ENCODE measurements around the gene LARGE2.

The LARGE2 gene

DNA sequence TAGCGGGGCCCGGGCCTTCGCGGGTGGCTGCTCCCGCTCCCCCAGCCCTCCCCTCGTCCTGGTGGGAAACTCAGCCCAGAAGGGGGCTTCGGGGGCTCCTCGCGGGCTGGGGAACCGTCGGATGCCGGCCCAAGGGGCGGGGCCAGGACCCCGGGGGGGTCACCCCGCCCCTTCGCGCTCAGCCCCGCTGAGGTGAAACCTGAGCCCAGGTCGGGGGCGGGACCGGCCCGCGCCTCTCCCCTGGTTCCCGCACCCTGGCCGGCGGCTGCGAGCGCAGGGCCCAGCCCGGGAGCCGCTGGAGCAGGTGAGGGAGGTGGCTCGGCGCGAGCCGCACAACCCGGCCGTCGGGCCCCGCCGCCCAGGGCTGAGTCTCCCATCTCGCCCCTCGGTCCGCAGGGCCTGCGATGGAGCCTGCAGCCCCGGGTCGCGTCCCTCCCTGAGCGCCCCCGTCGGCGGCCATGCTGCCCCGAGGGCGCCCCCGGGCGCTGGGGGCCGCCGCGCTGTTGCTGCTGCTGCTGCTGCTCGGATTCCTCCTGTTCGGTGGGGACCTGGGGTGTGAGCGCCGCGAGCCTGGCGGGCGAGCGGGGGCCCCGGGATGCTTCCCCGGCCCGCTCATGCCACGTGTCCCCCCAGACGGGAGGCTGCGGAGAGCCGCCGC, at the start of gene LARGE2:
Gene LARGE2 (plus strand): TSS at position 232 of the 658 bp plus-strand sequence. CDS start 227 bp downstream, at position 459.
- no peak for DNase-seq (ENCODE audit: low read depth in 2 of 2)

DNA sequence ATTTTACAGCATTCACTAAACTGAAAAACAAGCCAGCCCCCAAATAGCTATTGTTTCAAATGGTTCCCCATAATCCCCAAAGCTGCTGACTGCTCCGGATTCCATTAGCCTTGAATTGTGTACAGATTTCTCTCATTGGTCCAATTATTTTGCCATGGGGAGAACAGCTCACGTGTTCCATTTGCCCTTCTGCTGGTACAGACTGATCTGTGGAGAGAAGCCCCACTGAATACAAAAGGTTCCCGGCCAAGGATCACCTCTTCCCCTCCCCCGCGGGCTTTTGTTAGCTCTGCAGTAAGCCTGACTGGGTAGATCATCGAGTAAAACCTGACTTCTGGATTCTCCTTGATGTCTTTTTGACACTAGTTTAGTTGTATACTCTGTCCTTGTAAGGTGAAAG, 46.1 kb upstream of the LARGE2 start:
- DNase-seq (ENCODE audit: low read depth in 2 of 2) = no peak

DNA sequence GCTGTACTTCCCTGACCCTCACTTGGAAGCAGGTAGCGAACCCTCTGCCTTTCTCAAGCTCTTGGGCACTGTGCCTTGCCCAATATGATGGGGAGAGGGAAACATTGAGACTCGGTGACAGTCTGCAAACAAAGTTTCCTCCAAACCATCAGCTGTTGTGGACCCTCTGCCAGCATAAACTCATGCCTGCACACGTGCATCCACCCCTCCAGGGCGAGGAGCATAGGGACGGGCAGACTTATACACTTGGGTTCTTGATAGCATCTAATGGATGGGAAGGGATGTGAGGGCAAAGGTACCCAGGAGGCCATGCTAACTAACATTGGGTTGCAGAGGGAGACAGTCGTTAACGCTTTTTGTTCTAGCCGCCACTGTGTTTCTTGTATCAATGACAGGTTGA, 45.2 kb upstream of the LARGE2 start:
- DNase-seq (ENCODE audit: low read depth in 2 of 2) = no peak

DNA sequence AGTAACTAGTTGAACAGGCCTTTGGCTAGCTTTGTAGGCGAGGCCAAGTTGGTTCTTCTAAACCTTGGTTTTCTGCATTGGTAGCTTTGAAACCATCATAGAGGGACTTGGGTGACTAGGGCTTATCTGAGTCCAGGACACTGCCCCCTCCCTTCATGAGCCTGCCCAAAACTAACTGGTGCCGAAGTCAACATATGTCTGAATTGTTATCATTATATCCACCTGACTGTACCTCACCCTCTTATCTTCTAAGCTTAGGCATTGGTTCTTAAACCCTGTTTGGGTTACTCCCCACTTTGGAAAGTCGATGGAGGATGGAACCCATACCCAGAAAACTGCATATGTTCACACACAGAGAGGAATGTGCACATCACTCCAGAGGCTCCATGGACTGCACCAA, 44.6 kb upstream of the LARGE2 start:
- DNase-seq (ENCODE audit: low read depth in 2 of 2) = no peak

DNA sequence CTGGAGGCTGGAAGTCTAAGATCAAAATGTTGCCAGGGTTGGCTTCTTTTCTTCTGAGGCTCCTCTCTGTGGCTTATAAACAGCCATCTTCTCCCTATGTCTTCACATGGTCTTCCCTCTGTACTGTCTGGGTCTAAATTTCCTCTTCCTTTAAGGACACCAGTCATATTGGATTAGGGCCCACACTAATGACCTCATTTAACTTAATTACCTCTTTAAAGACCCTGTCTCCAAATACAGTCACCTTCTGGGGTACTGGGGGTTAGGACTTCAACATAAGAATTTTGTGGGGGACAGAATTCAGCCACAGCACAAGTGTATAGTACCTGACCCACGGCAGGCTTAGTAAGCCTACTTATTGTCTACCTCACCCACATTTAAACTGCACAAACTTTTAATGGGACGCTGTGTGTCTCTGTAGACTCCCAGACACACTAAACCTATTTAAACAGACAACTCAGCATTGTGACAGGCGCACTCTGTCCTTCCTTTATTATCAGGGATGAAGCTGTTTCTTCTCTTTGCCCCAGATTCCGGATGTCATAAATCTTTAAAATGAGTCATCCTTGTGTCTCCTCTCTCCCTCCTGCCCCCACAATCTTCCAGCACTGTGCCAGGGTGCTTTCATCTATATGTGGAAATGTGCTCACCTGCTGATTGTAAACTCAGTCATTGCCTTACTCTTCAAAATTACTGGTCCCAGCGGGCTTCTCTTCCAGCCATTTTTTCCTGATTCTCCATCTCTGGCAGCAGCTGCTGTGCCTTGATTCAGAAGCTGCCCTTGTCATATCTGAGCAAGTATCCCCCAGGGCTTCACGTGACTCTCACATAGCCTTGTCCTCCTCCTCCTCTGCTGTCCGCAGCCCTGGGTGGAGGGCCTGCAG, 42.4 kb upstream of the LARGE2 start:
- no peak for DNase-seq (ENCODE audit: low read depth in 2 of 2)

DNA sequence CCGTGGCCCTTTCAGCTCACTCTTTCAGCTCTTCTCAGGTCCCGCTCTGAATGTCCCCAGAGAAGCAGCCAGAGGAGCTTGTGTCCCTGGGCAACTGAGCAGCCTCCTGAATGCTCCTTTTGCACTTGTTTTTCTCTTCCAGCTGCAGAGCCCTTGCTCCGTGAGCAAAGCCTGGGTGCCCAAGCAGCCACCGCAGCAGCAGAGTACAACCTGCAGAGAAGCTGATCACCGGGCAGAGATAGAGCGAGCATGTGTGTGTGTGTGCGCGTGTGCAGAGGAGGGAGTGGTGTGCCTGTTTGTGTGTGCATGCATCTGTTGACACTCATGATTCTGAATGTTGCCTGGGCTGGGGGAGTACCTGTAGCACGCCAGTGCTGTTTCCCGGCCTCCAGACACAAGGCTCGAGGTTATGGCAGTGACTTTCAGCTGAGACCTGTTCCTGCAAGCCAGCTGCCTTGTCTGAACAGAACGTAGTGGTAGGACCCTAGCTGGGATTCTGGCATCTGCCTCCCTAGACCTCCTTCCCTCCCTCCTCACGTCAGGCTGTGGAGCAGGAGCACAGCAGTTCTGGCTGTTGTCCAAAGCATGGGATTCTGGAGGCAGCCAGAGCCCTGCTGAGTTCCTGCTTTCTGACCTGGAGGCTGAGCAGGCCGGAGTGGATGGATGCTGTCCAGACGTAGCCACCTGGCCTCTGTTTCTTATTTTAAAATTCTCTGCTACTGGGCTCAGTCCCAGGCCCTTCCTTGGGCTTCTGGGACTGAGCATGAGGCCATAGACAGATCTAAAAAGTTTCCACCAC, 41.5 kb upstream of the LARGE2 start:
- DNase-seq (ENCODE audit: low read depth in 2 of 2) = no peak

DNA sequence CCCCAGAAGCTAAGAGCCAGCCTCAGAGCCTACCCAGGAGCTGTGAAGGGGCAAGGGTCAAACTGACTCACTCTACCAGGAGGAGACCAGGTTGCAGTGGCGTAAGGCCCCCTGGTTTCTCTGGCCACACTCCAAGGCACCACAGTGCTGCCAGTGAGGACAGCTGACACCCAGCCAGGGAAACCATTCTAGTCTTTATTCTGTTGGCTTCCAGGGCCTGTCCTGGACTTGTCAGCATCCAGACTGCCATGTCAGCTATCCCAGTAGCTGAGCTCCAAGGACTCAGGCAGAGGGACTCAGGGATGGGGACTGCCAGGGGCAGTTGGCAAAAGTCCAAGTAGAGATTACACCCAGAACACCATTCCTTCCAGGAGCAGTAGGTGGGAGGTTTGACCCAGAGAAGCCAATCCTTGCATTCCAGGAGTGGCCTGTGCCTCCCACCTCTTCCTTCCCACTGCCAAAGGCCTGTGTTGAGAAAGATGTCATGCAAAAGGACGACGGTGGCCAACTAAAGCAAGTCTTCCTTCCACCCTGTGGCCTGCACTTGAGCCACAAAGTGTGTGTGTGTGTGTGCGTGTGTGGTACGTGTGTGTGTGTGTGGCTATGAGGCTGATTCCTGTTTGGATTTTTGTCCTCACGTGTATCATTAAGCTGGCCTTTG, 40.6 kb upstream of the LARGE2 start:
- DNase-seq (ENCODE audit: low read depth in 2 of 2) = no peak

DNA sequence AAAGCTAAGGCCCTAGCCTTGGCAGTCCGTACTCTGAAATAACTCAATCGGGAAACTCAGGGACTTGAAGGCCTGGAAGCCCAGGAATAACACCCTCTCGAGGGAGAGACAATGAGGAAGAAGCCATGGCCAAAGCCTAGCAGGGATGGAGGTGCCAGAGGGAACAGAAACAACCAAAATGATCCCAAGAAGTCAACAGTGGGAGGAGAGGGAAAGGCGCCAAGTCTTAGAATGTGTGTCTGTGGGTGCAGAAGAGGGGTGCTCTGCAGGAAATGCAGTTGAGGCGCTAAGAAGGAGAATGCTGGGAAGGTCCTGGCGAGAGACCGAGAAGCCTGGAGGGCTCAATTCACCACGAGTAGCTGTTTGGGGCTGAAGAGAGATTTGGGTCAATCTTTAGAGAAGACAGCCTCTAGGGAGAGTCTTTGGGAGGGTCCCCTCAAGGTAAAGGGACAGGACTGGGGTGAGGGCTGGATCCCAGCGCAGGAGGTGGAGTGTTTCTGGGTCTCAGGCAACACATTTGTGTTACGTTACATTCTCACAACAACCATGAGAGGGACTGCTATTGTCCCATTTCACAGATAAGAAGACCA, 37.8 kb upstream of the LARGE2 start:
- DNase-seq (ENCODE audit: low read depth in 2 of 2) = no peak

DNA sequence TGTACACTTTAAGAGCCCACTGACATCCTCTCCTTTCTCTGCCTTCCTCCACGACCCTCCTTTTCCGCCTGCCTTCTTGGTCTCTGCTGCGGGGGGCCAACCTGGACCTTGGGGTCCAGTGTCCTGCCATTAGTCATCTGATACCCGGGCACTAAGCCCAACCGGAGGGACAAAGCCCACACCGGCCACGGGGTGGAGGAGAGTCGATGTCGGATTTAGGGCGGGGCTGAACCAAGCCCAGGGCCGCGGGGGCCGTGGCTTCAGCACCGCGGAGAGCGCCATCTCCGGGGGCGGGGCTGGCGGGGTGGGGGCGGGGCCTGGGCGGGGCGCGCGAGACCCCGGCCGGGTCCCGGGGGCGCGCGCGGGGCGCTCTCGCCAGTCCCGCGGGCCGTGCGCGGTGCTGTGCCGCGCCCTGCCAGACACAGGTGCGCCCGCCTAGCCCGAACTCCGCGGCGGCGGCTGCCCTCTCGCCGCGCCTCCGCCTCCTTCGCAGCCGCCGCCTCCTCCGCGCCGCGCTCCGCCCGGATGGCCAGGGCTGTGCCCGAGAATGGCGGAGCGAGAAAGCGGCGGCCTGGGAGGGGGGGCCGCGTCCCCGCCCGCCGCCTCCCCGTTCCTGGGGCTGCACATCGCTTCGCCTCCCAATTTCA, 37.1 kb upstream of the LARGE2 start, which contains the start of gene MAPK8IP1:
Gene MAPK8IP1 (plus strand): TSS at position 378 of the 647 bp plus-strand sequence. CDS start 170 bp downstream, at position 548.
- DNase-seq (ENCODE audit: low read depth in 2 of 2) = no peak

DNA sequence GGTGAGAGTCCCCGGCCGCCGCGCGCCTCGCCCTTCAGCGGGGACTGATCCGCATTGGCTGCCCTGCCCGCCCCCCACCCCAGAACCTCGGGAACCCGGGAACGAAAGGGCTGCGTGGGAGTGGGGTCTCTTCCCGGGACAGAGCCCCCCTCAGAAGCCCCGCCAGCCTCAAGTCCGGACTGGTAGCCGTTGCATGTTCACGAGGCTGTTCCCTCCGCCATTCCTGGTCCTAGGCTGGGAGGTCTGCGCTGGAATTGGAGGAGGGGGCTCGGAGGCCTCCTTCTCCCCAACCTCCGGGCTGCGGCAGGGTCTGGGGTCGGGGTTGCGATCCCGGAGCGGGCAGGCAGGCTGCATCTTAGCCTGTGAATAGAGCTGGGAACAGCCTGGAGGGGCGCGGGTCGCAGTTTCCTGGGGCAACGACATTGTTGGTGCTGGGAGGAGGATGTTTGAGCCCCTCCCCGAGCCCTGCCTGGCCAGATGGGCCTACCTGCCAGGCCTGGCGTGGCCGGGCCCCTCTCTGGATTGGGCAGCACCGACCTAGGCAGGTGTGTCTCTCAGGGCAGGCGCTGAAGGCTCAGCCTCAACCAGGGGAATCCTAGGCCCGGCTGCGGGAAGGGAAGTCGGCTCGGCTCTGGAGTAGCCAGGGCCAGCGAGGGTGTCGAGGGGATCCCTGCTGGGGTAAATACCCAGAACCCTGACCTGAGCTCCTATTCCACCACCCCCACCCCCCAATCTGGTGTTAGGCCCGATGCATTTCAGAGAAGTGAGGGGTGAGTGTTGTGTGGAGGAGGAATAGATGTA, 36.3 kb upstream of the LARGE2 start:
- no peak for DNase-seq (ENCODE audit: low read depth in 2 of 2)

DNA sequence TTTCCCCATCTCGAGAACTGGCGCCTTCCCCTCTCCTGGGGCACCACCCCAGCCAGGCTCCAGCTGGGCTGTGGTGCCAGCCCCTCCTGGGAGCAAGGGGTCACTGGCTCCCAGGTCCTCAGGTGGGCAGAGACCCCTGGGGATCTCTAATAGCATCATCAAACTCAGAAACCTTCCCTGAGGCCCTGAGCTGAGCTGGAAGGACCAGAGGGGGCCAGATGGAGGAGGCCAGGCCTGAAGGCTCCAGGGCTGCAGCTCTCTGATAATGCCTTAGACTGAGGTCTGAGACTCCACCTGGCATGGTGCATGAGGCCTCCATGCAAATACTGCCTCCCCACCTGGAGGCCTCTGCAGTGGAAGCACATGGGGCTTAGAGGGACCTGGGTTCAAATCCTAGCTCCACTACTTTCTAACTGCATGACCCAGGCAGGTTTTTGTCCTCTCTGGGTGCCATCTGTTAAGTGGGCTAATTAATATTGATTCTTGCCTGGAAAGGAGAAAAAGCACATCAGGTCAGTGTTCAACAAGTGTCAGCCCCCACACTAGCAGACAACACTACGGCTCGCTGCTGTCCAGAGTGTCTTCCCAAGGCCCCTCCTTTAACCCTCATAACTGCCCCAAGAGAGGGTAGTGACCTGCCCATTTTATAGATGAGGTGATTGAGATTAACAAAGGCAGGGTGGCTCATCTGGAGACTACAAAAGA, 35.5 kb upstream of the LARGE2 start:
- no peak for DNase-seq (ENCODE audit: low read depth in 2 of 2)

DNA sequence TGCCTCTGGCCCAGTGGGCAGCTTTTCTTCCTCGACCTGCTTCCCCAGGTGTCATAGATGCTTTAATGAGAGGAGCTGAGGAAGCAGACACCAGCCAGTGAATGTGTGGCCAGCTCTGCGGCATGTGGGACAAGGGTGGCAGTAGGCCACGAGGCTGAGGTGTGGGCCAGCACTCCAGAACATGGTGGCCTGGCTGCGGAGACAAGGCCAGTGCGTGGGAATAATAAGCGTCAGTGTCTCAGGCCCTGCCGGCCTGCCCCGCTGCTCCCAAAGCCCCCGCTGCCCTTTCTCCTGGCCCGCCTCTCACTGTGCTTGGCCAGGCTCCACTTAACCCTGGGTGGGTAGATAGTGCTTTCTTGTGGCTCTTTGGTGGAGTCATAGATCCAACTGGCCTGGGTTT, 34.9 kb upstream of the LARGE2 start:
- no peak for DNase-seq (ENCODE audit: low read depth in 2 of 2)

DNA sequence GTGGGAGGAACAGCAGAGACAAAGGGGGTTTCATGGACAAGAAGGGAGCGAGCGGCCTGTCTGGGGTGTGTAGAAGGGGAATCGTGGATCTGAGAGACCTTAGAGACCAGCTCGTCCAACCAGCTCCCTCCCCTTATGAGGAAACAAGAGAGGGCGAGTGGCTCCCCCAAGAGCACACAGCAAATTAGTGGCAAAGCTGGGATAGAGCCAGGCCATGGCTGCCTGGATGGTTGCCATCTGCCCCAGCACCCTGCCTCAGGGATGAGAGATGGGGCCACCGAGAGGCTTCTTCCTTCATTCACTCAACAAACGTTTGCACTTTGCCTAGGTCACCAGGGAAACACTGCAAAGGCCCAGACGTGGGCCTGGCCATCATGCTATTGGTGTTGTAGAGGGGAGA, 32.9 kb upstream of the LARGE2 start:
- no peak for DNase-seq (ENCODE audit: low read depth in 2 of 2)

DNA sequence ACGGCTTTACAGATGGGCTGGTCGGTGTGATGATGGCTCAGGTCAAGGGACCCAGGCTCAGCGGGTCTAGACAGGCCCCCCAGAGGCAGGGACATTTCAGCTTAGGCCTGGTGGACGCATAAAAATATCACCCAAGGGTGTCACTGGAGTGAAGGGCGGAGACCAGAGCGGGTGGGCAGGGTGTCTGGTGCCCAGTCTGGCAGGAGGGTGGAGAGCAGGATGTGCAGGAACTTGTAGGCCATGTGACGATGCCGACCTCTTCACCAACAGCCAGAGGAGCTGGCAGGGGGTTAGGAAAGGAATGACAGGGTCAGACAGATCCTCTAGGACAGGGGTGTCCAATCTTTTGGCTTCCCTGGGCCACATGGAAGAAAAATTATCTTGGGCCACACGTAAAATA, 32.5 kb upstream of the LARGE2 start:
- DNase-seq (ENCODE audit: low read depth in 2 of 2) = no peak

DNA sequence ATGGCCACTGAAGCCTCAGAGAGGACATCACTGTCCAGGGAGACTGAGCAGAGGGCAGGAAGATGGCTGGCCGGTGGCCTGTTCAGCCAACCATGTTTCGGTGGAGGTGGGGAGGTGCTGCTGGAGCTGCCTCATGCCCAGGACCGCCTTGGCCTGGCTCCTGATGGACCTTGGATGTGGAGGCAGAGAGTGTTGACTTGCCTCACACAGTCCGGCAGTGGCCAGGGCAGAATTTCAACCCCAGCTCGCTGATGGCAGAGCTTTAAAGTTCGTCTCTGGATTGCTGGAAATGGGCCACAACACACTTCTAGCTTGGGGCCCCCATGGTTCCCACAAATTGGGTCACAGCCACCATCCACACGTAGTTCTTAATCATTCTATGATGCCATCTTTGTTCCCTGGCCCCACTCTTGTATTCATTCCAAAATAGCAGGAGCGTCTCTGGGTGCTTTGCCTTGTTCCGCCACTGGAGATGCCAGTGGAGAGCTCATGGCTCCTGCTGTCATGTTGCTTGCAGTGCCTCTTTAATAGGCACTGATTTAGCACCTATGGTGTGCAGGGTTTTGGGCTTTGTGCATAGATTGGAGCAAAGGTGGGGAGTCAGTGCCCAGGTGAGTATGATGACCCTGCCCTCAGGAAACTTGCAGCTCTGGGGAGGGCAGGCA, 31.4 kb upstream of the LARGE2 start:
- DNase-seq (ENCODE audit: low read depth in 2 of 2) = no peak

DNA sequence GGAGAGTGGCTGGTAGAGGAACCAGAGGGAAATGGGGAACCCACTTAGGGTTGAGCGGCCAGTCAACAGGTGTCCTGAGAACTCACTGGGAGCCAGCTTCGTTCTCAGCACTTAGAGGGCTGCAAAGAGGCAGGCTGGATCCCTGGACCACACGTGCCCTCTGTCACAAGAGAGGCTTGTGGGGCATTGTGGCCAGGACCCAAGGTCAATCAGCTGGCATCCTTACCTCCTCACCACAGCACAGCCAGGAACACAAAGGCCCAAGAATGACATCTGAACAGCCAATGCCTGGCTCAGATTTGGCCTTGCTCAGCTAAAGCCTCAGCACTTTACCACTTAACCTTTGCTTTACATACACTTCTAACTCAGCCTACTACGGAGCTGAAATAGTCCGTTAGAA, 29.6 kb upstream of the LARGE2 start:
- no peak for DNase-seq (ENCODE audit: low read depth in 2 of 2)

DNA sequence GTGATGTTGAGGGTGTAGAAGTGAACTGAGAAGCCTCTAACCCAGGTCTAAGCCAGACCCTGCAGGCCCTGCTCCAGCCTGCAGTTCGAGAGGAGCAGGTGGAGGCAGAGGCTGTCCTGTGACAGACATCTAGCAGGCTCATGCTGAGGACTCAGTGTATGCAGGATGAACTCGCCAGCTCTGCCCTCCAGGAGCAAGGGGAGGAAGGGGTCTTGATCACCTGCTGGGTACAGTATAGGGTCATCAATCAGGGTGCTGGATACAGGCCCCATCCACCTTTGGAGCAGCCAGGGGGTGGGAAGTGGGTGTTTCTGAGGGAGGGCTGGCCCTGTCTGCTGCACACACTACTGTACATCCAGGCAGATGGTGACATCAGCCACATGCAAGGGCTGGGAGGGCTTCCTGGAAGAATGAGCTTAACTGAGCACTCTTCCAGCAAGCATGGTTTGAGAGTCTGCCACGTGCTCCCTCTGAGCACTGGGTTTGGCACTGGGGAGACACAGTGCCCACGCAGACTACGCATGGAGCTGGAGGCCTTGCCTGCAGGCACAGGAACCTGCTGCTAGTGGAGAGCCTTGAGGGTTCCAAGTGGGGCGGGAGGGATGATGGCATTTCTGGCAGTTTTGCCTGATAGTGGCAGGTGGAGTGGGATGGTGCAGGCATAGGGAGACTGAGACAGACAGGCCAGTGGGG, 27.8 kb upstream of the LARGE2 start:
- DNase-seq (ENCODE audit: low read depth in 2 of 2) = no peak

DNA sequence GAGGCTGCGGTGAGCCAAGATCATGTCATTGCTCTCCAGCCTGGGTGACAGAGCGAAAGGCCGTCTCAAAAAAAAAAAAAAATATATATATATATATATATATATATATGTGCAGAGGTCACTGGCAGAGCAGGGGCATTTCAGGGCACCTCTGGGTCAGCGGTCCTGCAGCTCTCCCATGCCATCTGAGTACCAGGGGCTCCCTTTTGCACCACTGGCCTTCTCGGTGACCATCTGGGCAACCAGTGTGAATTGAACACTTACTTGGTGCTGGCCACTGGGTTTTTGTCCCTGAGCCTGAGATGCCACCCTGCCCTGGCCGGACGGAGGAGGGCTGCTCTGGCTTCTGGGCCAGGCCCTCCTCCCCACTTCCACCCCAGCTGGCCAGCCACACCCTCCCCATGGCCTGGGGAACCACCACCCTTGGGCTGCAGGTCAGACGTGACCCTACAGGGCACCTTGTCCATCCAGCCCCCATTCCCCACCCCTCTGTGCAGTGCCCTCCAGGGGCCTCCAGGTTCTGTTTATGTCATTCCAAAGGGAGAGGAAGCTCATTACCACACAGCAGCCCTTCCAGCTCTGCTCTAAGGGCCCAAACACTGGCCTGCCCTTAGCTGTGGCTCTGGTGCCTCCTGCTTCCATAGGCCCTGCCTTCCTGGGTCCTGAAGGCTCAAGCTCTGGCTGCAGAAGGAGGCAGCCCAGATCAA, 26.8 kb upstream of the LARGE2 start:
- DNase-seq (ENCODE audit: low read depth in 2 of 2) = no peak

Data from fibroblast of skin of left biceps (primary cell).